ENCODE measurements around the gene GNB1L.
"Not testable (repeated sequence)": the region's sequence is repeated elsewhere in the genome, so short reads cannot be mapped to it uniquely, and the experiment has no call there.

The GNB1L gene

GRCh38 chr22:19886605-19887255 is 32.1 kb upstream of the GNB1L start:
- Histone ChIP-seq H3K4me1 (ENCODE audit: control insufficient read depth, insufficient read depth, low read length) (peaks cover 74% of the 10 kb centered on the region), H3K4me3 (ENCODE audit: low read length) (no peak overlapping the region), H3K9ac (ENCODE audit: low read depth, low read length) (peak overlapping the region; percentile 67), H3K4me2 (ENCODE audit: low read length) (peak overlapping the region; percentile 39), H3K36me3 (ENCODE audit: insufficient read depth, low read length) (peaks cover 3% of the 10 kb centered on the region), H3K27me3 (ENCODE audit: control insufficient read depth, insufficient read depth, low read length) (no peaks in the 10 kb centered on the region), H3K9me3 (replicated peaks; ENCODE audit: low read length) (no peaks in the 10 kb centered on the region)

GRCh38 chr22:19885841-19886592 is 31.3 kb upstream of the GNB1L start:
- H3K9ac ChIP-seq (ENCODE audit: low read depth, low read length), result peak overlapping the region; percentile 67
- H3K9me3 ChIP-seq (replicated peaks; ENCODE audit: low read length), result no peaks in the 10 kb centered on the region
- H3K4me3 ChIP-seq (ENCODE audit: low read length), result no peak overlapping the region
- H3K4me1 ChIP-seq (ENCODE audit: control insufficient read depth, insufficient read depth, low read length), result peaks cover 71% of the 10 kb centered on the region
- peak overlapping the region; percentile 39 for H3K4me2 ChIP-seq (ENCODE audit: low read length)
- no peaks in the 10 kb centered on the region for H3K27me3 ChIP-seq (ENCODE audit: control insufficient read depth, insufficient read depth, low read length)
- H3K36me3 ChIP-seq (ENCODE audit: insufficient read depth, low read length), result peaks cover 3% of the 10 kb centered on the region

DNA sequence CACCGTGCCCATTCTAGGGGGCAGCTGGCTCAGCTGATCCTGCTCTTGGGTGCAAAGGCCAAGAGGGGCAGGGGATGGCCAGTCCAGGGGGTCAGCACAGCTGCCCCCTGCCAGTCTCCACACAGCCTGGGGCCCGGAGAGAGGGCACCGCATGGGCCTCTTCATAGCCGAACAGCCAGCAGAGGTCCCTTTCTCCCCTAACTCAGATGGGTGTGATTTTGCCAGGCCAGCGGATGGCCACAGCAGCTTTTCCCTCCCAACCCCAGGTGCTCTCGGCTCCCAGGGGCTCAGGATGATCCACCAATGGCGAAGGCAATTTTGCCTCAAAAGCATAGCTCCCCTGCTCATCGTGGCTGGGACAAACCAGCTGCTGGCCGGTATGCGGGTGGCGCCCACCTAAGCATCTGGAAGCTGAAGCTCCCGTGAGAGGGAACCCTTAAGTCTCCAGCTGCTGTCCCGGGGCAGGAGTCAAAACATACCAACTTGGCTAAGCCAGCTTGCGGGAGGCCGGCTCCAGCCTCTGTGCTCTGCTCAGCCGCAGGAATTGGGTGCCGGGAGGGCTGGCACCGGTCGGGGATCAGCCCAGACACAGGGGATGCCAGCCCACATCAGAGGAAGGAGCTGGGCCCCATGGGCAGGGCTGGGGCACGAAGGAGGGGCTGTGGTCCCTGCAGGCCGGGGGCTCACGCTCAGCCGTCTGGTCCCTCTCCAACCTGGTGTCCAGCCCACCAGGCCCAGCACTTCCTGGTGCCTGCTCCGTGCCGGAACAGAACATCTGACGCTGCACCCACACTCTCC is 30.5 kb upstream of the GNB1L start:
- peak overlapping the region; percentile 39 for H3K4me2 ChIP-seq (ENCODE audit: low read length)
- H3K9ac ChIP-seq (ENCODE audit: low read depth, low read length), result peak overlapping the region; percentile 67
- H3K4me1 ChIP-seq (ENCODE audit: control insufficient read depth, insufficient read depth, low read length), result peaks cover 72% of the 10 kb centered on the region
- no peaks in the 10 kb centered on the region for H3K9me3 ChIP-seq (replicated peaks; ENCODE audit: low read length)
- no peaks in the 10 kb centered on the region for H3K27me3 ChIP-seq (ENCODE audit: control insufficient read depth, insufficient read depth, low read length)
- H3K4me3 ChIP-seq (ENCODE audit: low read length), result peak overlapping the region; percentile 11
- peaks cover 10% of the 10 kb centered on the region for H3K36me3 ChIP-seq (ENCODE audit: insufficient read depth, low read length)

DNA sequence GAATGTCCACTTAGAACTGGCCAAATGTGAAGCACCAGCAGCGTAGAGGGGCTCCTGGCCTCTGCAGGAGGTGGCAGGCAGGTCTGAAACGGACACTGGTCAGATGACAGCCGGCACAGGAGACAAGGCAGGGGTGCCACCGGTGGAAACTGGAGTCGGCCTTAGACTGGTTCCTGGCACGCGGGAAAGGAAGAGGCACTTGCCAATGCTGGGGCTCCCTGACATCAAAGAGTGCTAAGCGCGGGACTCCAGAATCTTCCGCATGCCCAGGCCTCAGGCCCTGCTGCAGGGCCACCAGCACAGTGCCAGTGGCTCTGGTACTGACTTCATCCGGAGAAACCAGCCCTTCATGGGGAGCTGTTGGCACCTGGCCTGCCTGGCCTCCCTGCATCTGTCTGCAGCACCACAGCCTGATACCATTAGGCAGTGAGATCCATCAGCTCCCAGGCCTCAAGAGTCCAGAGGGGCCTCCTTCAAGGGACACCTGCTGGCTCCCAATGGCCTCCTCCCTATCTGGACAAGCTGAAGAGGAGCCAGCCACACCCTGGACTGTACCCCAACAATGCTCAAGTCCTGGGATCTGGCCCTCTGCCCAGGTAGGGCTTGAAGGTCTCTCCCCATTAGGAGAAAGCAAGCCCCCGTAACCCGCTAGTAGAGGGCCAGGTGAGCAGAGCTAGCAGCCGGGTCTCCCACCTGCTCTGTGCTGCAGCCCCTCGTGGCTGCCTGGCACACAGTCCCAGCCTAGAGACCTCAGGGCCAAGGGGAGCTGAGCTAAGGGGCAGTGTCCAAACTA is 29.7 kb upstream of the GNB1L start:
- H3K4me2 ChIP-seq (ENCODE audit: low read length), result peak overlapping the region; percentile 39
- H3K9ac ChIP-seq (ENCODE audit: low read depth, low read length), result peak overlapping the region; percentile 67
- H3K4me3 ChIP-seq (ENCODE audit: low read length), result no peak overlapping the region
- peaks cover 12% of the 10 kb centered on the region for H3K36me3 ChIP-seq (ENCODE audit: insufficient read depth, low read length)
- no peaks in the 10 kb centered on the region for H3K27me3 ChIP-seq (ENCODE audit: control insufficient read depth, insufficient read depth, low read length)
- peaks cover 77% of the 10 kb centered on the region for H3K4me1 ChIP-seq (ENCODE audit: control insufficient read depth, insufficient read depth, low read length)
- no peaks in the 10 kb centered on the region for H3K9me3 ChIP-seq (replicated peaks; ENCODE audit: low read length)

GRCh38 chr22:19883446-19883845 is 28.8 kb upstream of the GNB1L start:
- H3K9me3 ChIP-seq (replicated peaks; ENCODE audit: low read length); H3K27me3 ChIP-seq (ENCODE audit: control insufficient read depth, insufficient read depth, low read length); H3K4me2 ChIP-seq (ENCODE audit: low read length); H3K4me3 ChIP-seq (ENCODE audit: low read length): not testable (repeated sequence)
- peak overlapping the region; percentile 82 for H3K9ac ChIP-seq (ENCODE audit: low read depth, low read length)
- H3K36me3 ChIP-seq (ENCODE audit: insufficient read depth, low read length), result peaks cover 14% of the 10 kb centered on the region
- H3K4me1 ChIP-seq (ENCODE audit: control insufficient read depth, insufficient read depth, low read length), result peaks cover 86% of the 10 kb centered on the region

- peaks cover 92% of the 10 kb centered on the region for H3K4me1 ChIP-seq (ENCODE audit: control insufficient read depth, insufficient read depth, low read length)
- H3K4me2 ChIP-seq (ENCODE audit: low read length), result peak overlapping the region; percentile 70
- H3K4me3 ChIP-seq (ENCODE audit: low read length), result no peak overlapping the region
- H3K9ac ChIP-seq (ENCODE audit: low read depth, low read length), result peak overlapping the region; percentile 82
- no peaks in the 10 kb centered on the region for H3K27me3 ChIP-seq (ENCODE audit: control insufficient read depth, insufficient read depth, low read length)
- H3K36me3 ChIP-seq (ENCODE audit: insufficient read depth, low read length), result peaks cover 16% of the 10 kb centered on the region
- H3K9me3 ChIP-seq (replicated peaks; ENCODE audit: low read length), result no peaks in the 10 kb centered on the region
Measured at GRCh38 chr22:19882446-19883381, 28.0 kb upstream of the GNB1L start.

DNA sequence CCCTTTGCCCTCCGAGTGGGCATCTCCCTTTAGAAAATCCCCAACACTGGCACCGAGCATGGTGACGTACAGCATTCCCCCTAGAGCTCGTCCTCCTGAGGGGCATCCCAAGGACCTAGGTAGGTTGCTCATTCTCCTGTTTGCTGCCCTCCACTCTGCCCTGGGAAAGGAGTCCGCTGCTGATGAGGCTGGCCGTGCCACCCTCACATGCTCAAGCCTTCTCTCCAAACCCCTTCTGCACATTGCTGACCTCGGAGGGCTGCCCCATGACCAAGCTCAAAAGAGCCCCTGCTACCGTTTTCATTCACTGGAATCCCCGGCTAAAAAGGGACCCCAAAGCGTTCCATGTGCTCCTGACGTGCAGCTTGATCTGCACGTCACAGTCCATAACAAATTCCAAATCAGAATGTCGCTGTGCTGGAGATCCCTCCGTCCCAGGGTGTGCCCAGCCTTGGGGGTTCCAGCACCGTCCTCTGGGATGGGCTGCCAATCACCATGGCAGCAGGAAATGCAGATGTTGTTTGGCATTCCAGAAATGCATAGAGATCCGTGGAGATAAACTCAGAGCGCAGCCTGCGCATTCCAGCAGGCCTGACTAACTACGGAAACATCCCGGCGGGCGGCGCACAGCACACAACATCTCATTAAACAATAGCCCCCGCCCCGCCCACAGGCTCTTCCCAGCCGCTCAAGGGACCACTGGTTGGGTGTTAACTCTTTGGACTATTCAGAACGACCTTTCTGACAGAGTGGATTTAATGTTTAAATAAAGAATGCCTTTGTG is 26.3 kb upstream of the GNB1L start:
- Histone ChIP-seq H3K9me3 (replicated peaks; ENCODE audit: low read length) (no peaks in the 10 kb centered on the region), H3K9ac (ENCODE audit: low read depth, low read length) (peak overlapping the region; percentile 86), H3K27me3 (ENCODE audit: control insufficient read depth, insufficient read depth, low read length) (no peaks in the 10 kb centered on the region), H3K4me2 (ENCODE audit: low read length) (peak overlapping the region; percentile 73), H3K4me1 (ENCODE audit: control insufficient read depth, insufficient read depth, low read length) (peaks cover 91% of the 10 kb centered on the region), H3K36me3 (ENCODE audit: insufficient read depth, low read length) (peaks cover 21% of the 10 kb centered on the region), H3K4me3 (ENCODE audit: low read length) (peak overlapping the region; percentile 58)

- H3K9me3 ChIP-seq (replicated peaks; ENCODE audit: low read length), result no peaks in the 10 kb centered on the region
- H3K4me1 ChIP-seq (ENCODE audit: control insufficient read depth, insufficient read depth, low read length), result peaks cover 91% of the 10 kb centered on the region
- H3K27me3 ChIP-seq (ENCODE audit: control insufficient read depth, insufficient read depth, low read length), result no peaks in the 10 kb centered on the region
- H3K4me2 ChIP-seq (ENCODE audit: low read length), result peak overlapping the region; percentile 73
- H3K9ac ChIP-seq (ENCODE audit: low read depth, low read length), result peak overlapping the region; percentile 86
- peaks cover 26% of the 10 kb centered on the region for H3K36me3 ChIP-seq (ENCODE audit: insufficient read depth, low read length)
- peak overlapping the region; percentile 58 for H3K4me3 ChIP-seq (ENCODE audit: low read length)
Measured at GRCh38 chr22:19879992-19880785, 25.5 kb upstream of the GNB1L start.

GRCh38 chr22:19879643-19879991 is 24.9 kb upstream of the GNB1L start:
- Histone ChIP-seq H3K4me1 (ENCODE audit: control insufficient read depth, insufficient read depth, low read length) (peaks cover 91% of the 10 kb centered on the region), H3K9ac (ENCODE audit: low read depth, low read length) (peak overlapping the region; percentile 86), H3K4me2 (ENCODE audit: low read length) (peak overlapping the region; percentile 73), H3K27me3 (ENCODE audit: control insufficient read depth, insufficient read depth, low read length) (no peaks in the 10 kb centered on the region), H3K9me3 (replicated peaks; ENCODE audit: low read length) (no peaks in the 10 kb centered on the region), H3K4me3 (ENCODE audit: low read length) (peak overlapping the region; percentile 58), H3K36me3 (ENCODE audit: insufficient read depth, low read length) (peaks cover 31% of the 10 kb centered on the region)
